Esophagus muscularis mucosa (tissue), 3 donors: ENCODE measurements around the gene MARK1.

Source experiments
- CTCF ChIP-seq, 3 experiments: fragments of 200-600 bp in 2 of 3; fragments of 450-650 bp in 1 of 3; sonication (generic) in 2 of 3; IDR thresholded peaks; one replicate each; pipeline ENCODE4 v1.5.1; 2017 to 2019; ENCODE audit warnings: antibody characterized with exemption in 3 of 3, mild to moderate bottlenecking in 2 of 3, moderate library complexity in 1 of 3
- POLR2A ChIP-seq: fragments of 450-650 bp; IDR thresholded peaks from one replicate; pipeline ENCODE4 v1.6.1; 2017; ENCODE audit warnings: antibody characterized with exemption, moderate library complexity, mild to moderate bottlenecking, low read depth
- POLR2AphosphoS5 ChIP-seq, 2 donors: sonication (generic); formaldehyde crosslinking; IDR thresholded peaks; one replicate each; pipeline ENCODE4 v1.6.1; 2017; ENCODE audit warnings: antibody characterized with exemption in 2 of 2

DNA sequence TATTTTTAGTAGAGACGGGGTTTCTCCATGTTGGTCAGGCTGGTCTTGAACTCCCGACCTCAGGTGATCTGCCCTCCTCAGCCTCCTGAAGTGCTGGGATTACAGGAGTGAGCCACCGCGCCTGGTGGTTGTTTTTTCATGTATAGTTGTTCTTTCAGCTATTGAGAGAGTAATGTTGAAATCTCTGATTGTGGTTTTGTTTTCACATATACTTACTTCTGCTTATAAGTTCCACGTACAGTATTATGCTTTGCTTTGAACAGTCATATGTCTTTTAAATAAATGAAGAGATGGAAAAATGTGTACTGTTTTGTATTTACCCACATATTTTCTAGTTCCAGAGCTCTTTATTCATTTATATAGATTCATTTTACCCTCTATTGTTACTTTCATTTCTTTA lies 44.5 kb downstream of the MARK1 start:
- TF ChIP-seq CTCF (IDR thresholded peaks at IDR 0.05) (no peak), POLR2AphosphoS5 (IDR thresholded peaks at IDR 0.05) (no peak), POLR2A (no peak)
